ENCODE results near the gene CXCL8. TPM values are rescaled to one million over a fixed set of nuclear protein-coding genes. Genes with fewer than 3 reads are reported as not detected.

CXCL8 gene
- total and polyA plus RNA-seq, 9 of the 15 experiments (the other 6 are each of a cell fraction or from before 2014, with no cell fraction given): 1.6 to 7.7 (median 3.3) TPM

DNA sequence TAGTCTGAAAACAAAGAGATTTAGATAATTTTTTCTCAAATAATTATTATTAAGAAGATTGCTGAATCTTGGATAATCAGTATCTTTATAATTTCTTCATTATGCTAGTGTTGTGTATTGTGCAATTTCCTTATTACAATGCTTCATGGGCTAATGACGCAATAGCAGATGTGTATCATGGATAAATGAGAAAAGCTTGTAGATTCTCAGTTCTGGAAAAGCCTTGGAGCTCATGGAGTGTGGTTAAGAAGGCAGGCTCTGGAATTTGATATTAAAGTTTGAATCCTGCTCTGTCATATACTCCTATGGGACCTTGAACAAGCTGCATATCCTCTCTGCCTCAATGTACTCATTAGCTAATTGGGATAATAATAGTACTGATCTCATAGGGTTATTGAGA, 18.9 kb upstream of the CXCL8 start (continued):
- peak; percentile 42; the same call in 1 of the 2 replicates for TF ChIP-seq CEBPG (CRISPR knock-in tag; IDR thresholded peaks at IDR 0.05)
- peak; percentile 92 to 98 for TF ChIP-seq CEBPG (tag; conservative IDR thresholded peaks at IDR 0.05 in 1 of 2, IDR thresholded peaks at IDR 0.05 in 1 of 2)
- peak; percentile 67 for TF ChIP-seq ATF3 (IDR thresholded peaks at IDR 0.05)
- TF ChIP-seq ATF3 (CRISPR knock-in tag; conservative IDR thresholded peaks at IDR 0.05): no peak
- peak; percentile 63 to 77; a peak in 2 of 4 replicates for TF ChIP-seq TRIM24 (IDR thresholded peaks at IDR 0.05)
- no peak for TF ChIP-seq MYC (IDR thresholded peaks at IDR 0.05; ENCODE audit: low read depth, low read length)
- no peak for TF ChIP-seq MYC (CRISPR knock-in tag; IDR thresholded peaks at IDR 0.05; ENCODE audit: borderline replicate concordance, low read depth)
- TF ChIP-seq, protein P1, sequence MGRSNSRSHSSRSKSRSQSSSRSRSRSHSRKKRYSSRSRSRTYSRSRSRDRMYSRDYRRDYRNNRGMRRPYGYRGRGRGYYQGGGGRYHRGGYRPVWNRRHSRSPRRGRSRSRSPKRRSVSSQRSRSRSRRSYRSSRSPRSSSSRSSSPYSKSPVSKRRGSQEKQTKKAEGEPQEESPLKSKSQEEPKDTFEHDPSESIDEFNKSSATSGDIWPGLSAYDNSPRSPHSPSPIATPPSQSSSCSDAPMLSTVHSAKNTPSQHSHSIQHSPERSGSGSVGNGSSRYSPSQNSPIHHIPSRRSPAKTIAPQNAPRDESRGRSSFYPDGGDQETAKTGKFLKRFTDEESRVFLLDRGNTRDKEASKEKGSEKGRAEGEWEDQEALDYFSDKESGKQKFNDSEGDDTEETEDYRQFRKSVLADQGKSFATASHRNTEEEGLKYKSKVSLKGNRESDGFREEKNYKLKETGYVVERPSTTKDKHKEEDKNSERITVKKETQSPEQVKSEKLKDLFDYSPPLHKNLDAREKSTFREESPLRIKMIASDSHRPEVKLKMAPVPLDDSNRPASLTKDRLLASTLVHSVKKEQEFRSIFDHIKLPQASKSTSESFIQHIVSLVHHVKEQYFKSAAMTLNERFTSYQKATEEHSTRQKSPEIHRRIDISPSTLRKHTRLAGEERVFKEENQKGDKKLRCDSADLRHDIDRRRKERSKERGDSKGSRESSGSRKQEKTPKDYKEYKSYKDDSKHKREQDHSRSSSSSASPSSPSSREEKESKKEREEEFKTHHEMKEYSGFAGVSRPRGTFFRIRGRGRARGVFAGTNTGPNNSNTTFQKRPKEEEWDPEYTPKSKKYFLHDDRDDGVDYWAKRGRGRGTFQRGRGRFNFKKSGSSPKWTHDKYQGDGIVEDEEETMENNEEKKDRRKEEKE (IDR thresholded peaks at IDR 0.05; ENCODE audit: borderline replicate concordance in 1 of 2, control insufficient read depth in 1 of 2, low read depth in 2 of 2, low read length in 1 of 2): no peak
